Fibroblast of mammary gland (primary cell): Measurements from ENCODE around the gene MAP3K3.

Experiments used
- DNase-seq: peaks from one replicate; pipeline ENCODE4 v3.0.0-alpha.2; 2010; ENCODE audit warnings: low read depth
- H3K4me3 ChIP-seq: 2 replicates; pipeline ENCODE4 v1.5.1; 2011; ENCODE audit warnings: low read depth, mild to moderate bottlenecking, low read length, moderate library complexity; ENCODE audit not compliant: control insufficient read depth
- CTCF ChIP-seq: conservative IDR thresholded peaks from 2 replicates; pipeline ENCODE4 v1.5.1; 2011; ENCODE audit warnings: low read depth, low read length, inconsistent platforms; ENCODE audit not compliant: control insufficient read depth, insufficient read depth

The MAP3K3 gene

GRCh38 chr17:63698886-63699637, 76.8 kb downstream of the MAP3K3 start:
- DNase-seq, result no peak
- H3K4me3 ChIP-seq, result peak overlapping the region; percentile 27
- no peak for TF ChIP-seq CTCF

GRCh38 chr17:63699638-63700527, 77.7 kb downstream of the MAP3K3 start, which contains the start of gene LIMD2:
Gene LIMD2 (minus strand): TSS chr17:63700125. CDS start chr17:63699298, 827 bp downstream.
- H3K4me3 ChIP-seq, result peak within 1 kb of the TSS; percentile 27
- DNase-seq, result no peak
- no peak for TF ChIP-seq CTCF

GRCh38 chr17:63700528-63701455, 78.6 kb downstream of the MAP3K3 start:
- peak; percentile 59 for DNase-seq
- peak overlapping the region; percentile 12 for H3K4me3 ChIP-seq
- TF ChIP-seq CTCF, result no peak

GRCh38 chr17:63701456-63701820, 79.2 kb downstream of the MAP3K3 start:
- DNase-seq, result no peak

GRCh38 chr17:63701868-63702720, 79.9 kb downstream of the MAP3K3 start:
- H3K4me3 ChIP-seq, result no peak overlapping the region
- no peak for DNase-seq
- TF ChIP-seq CTCF, result no peak

More at GRCh38 chr17:63701456-63701820, 79.2 kb downstream of the MAP3K3 start:
- TF ChIP-seq CTCF, result no peak
- no peak overlapping the region for H3K4me3 ChIP-seq

DNA sequence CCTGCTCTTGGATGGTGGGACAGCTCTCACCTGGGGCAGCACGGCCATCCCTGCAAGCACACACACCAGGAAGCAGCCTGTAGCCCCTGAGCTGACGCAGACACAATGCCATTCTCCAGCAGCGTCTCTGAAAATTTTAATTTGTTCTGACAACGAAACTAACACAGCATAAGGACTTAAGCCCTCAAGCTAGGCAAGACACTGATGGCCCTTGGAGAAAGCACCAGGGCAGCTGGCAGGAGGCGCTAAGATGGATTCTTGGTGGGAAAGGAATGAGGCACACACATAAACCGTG, 80.5 kb downstream of the MAP3K3 start:
- DNase-seq, result no peak
- TF ChIP-seq CTCF, result no peak
- no peak overlapping the region for H3K4me3 ChIP-seq
